DMS114 treated with DMSO at 0.1 percent for 48 hours (cell line): ENCODE measurements around the gene KCMF1.

Experiments used
- DNase-seq: peaks from one replicate; lab custom pipeline; 2025; ENCODE audit not compliant: unreplicated experiment; lab: John Stamatoyannopoulos, UW

Gene KCMF1

GRCh38 chr2:84956334-84957297 is 14.3 kb upstream of the KCMF1 start:
- DNase-seq, result no peak

DNA sequence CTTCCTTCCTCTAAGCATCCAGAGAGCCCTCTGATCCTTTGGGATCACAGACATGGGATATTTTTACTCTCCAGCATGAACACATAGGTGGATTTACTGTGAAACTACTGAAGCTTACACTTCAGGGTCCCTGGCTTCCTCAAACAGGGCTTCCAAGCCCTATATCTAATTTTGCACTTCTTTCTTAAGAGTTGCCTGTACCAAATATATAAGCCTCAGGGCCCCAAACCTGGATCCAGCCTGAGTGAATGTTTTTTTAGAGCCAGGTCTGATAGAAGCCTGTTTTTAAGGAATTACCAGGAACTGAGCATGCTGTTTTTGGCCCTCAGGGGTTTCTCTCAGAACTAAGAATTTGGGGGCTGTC is 13.2 kb upstream of the KCMF1 start:
- no peak for DNase-seq

GRCh38 chr2:84958135-84959059 is 12.6 kb upstream of the KCMF1 start:
- peak; percentile 36 for DNase-seq

DNA sequence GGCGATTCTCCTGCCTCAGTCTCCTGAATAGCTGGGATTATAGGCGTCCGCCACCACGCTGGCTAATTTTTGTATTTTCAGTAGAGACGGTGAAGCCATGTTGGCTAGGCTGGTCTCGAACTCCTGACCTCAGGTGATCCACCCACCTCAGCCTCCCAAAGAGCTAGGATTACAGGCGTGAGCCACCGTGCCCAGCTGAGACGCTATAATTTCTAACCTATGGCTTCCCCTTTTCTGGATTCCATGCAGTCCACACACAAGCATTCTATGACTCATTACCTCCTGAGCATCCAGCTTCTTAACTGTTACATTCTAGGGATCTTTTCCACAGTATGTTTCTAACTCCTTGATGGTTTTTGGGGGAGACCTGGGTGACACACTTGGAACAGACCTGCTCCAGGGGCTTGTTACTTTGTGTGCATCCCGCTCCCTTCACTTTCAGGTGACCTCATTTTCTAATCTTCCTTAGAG is 11.8 kb upstream of the KCMF1 start:
- DNase-seq, result no peak

- DNase-seq, result no peak
Observed at GRCh38 chr2:84959566-84960506, 11.1 kb upstream of the KCMF1 start.

GRCh38 chr2:84962917-84963316 is 8.0 kb upstream of the KCMF1 start:
- no peak for DNase-seq

GRCh38 chr2:84963323-84963691 is 7.7 kb upstream of the KCMF1 start:
- no peak for DNase-seq

GRCh38 chr2:84963692-84964405 is 7.1 kb upstream of the KCMF1 start:
- no peak for DNase-seq

- DNase-seq, result no peak
Observed at GRCh38 chr2:84964406-84965191, 6.4 kb upstream of the KCMF1 start.

DNA sequence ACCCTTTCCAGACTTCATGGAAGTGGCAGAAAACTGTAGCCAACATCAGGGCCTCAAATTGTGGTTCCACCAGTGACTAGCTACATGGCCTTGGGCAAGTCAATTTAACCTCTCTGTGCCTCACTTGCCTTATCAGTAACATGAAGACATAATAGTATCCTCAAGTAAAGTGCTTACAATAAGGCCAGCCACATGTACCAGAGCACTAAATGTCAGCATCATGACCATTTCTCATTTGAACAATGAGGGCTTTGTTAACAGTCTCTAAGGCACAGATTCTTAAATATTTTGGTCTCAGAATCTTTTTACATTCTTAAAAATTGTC is 5.8 kb upstream of the KCMF1 start:
- DNase-seq, result no peak

- no peak for DNase-seq
Observed at GRCh38 chr2:84965827-84966226, 5.1 kb upstream of the KCMF1 start.

GRCh38 chr2:84966731-84967130 is 4.2 kb upstream of the KCMF1 start:
- DNase-seq, result no peak

GRCh38 chr2:84969511-84970209 is 1.3 kb upstream of the KCMF1 start:
- DNase-seq, result no peak

- DNase-seq, result no peak
Observed at GRCh38 chr2:84970210-84970867, 622 bp upstream of the KCMF1 start.

DNA sequence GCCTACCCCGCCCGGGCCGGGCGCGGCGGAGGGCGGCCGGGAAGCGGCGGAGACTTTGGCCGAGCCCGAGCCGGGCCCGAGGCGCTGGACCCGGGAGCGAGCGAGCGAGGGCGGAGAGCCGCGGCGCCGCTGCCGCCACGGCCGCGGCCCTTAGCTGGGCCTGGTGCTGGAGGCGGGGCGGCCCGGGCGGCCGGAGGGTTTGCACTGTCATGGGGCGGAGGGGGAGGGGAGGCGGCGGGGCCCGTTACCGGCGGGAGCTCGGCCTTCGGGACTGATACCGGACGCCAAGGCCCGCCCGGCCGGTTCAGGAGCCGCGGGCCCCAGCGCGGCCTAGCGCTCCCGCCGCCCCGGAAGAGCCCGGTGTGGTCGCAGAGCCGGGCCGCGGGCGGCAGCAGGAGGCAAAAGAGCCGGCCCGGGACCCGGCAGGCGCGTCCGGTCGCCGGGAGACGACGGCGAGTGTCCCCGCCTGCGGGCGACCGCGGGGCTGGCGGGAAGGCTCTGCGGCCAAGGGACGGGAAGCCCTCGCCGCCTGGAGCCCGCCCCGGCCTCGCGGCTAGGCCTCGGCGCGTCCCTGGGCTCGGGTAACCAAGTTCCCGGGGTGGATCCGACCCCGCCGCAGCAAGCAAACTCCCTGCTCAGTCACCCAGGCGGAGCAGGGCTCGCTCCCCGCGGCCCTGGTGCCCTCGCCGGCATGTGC is 697 bp downstream of the KCMF1 start:
- no peak for DNase-seq

- no peak for DNase-seq
Observed at GRCh38 chr2:84972207-84972783, 1.3 kb downstream of the KCMF1 start.

GRCh38 chr2:84972932-84973331 is 2.0 kb downstream of the KCMF1 start:
- DNase-seq, result no peak
